A549 (cell line): ENCODE results near the gene CCDC27.

ENCODE experiments used
- CEBPB ChIP-seq, 2 experiments: fragments of >200 bp in 1 of 2; sonication (Bioruptor Twin) in 1 of 2; formaldehyde crosslinking in 1 of 2; IDR thresholded peaks; 2 replicates each; pipeline ENCODE4 v1.6.1; 2012 to 2016
- EP300 ChIP-seq, 2 experiments: fragments of >200 bp; sonication (Bioruptor Twin); formaldehyde crosslinking; IDR thresholded peaks; 2 replicates in 1 of 2; 3 replicates in 1 of 2; pipeline ENCODE4 v1.6.1; 2016 to 2017
- RAD21 ChIP-seq, 2 experiments: fragments of >200 bp in 1 of 2; sonication (Bioruptor Twin) in 1 of 2; formaldehyde crosslinking in 1 of 2; IDR thresholded peaks in 1 of 2; conservative IDR thresholded peaks in 1 of 2; 2 replicates in 1 of 2; 3 replicates in 1 of 2; pipeline ENCODE4 v1.6.1; 2012 to 2018; ENCODE audit warnings: inconsistent platforms in 1 of 2
- RCOR1 ChIP-seq: fragments of 150-350 bp; IDR thresholded peaks from 2 replicates; pipeline ENCODE4 v1.6.1; 2014; ENCODE audit warnings: antibody characterized with exemption, low read length, low read depth
- RFX5 ChIP-seq: fragments of 450-650 bp; IDR thresholded peaks from 2 replicates; pipeline ENCODE4 v1.7.1; 2014; ENCODE audit warnings: antibody characterized with exemption, mild to moderate bottlenecking, moderate library complexity
- TF ChIP-seq, protein P1 (sequence below): fragments of >200 bp; sonication (Bioruptor Twin); formaldehyde crosslinking; IDR thresholded peaks from 3 replicates; pipeline ENCODE4 v1.5.1; 2016
- TF ChIP-seq, protein P2 (sequence below): fragments of 200-600 bp; sonication (generic); IDR thresholded peaks from 2 replicates; pipeline ENCODE4 v1.6.1; 2016; ENCODE audit warnings: antibody characterized with exemption, mild to moderate bottlenecking, moderate library complexity

DNA sequence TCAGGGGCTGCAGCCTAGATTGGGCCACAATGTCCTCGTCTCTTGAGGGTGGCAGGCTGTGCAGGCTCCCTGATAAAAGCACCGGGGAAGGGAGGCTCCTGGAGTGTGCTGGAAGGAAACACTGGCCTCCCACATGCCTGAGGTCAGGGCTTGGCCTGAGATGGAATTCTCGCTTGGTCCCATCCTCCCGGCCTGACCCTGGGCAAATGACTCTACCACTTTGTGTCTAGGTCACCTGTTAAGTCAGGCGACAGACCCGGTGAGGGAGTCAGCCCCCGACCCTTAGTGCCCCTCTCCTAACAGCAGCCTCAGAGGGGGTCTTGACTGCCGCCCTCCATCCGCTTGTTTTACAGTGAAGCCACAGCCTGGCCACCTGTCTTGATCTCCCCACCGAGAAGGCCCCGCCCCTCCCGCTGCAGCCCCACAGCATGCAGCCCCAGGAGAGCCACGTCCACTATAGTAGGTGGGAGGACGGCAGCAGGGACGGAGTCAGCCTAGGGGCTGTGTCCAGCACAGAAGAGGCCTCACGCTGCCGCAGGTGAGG is 22.8 kb downstream of the CCDC27 start:
- TF ChIP-seq, protein P1, sequence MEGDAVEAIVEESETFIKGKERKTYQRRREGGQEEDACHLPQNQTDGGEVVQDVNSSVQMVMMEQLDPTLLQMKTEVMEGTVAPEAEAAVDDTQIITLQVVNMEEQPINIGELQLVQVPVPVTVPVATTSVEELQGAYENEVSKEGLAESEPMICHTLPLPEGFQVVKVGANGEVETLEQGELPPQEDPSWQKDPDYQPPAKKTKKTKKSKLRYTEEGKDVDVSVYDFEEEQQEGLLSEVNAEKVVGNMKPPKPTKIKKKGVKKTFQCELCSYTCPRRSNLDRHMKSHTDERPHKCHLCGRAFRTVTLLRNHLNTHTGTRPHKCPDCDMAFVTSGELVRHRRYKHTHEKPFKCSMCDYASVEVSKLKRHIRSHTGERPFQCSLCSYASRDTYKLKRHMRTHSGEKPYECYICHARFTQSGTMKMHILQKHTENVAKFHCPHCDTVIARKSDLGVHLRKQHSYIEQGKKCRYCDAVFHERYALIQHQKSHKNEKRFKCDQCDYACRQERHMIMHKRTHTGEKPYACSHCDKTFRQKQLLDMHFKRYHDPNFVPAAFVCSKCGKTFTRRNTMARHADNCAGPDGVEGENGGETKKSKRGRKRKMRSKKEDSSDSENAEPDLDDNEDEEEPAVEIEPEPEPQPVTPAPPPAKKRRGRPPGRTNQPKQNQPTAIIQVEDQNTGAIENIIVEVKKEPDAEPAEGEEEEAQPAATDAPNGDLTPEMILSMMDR: no peak
- no peak for TF ChIP-seq EP300 (IDR thresholded peaks at IDR 0.05)
- no peak for TF ChIP-seq RAD21 (conservative IDR thresholded peaks at IDR 0.05 in 1 of 2, IDR thresholded peaks at IDR 0.05 in 1 of 2)
- TF ChIP-seq RFX5: no peak
- TF ChIP-seq, protein P2, sequence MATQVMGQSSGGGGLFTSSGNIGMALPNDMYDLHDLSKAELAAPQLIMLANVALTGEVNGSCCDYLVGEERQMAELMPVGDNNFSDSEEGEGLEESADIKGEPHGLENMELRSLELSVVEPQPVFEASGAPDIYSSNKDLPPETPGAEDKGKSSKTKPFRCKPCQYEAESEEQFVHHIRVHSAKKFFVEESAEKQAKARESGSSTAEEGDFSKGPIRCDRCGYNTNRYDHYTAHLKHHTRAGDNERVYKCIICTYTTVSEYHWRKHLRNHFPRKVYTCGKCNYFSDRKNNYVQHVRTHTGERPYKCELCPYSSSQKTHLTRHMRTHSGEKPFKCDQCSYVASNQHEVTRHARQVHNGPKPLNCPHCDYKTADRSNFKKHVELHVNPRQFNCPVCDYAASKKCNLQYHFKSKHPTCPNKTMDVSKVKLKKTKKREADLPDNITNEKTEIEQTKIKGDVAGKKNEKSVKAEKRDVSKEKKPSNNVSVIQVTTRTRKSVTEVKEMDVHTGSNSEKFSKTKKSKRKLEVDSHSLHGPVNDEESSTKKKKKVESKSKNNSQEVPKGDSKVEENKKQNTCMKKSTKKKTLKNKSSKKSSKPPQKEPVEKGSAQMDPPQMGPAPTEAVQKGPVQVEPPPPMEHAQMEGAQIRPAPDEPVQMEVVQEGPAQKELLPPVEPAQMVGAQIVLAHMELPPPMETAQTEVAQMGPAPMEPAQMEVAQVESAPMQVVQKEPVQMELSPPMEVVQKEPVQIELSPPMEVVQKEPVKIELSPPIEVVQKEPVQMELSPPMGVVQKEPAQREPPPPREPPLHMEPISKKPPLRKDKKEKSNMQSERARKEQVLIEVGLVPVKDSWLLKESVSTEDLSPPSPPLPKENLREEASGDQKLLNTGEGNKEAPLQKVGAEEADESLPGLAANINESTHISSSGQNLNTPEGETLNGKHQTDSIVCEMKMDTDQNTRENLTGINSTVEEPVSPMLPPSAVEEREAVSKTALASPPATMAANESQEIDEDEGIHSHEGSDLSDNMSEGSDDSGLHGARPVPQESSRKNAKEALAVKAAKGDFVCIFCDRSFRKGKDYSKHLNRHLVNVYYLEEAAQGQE: no peak
- TF ChIP-seq CEBPB (IDR thresholded peaks at IDR 0.05): no peak
- no peak for TF ChIP-seq RCOR1
